NCI-H2196 treated with DMSO at 0.1 percent for 48 hours (cell line): ENCODE measurements around the gene OTOF.

Source experiments
- DNase-seq: peaks from one replicate; lab custom pipeline; 2025; ENCODE audit not compliant: unreplicated experiment; lab: John Stamatoyannopoulos, UW

Gene OTOF

GRCh38 chr2:26503231-26503880 is 25.4 kb upstream of the OTOF start:
- peak; percentile 89 for DNase-seq

GRCh38 chr2:26500406-26500805 is 22.5 kb upstream of the OTOF start:
- DNase-seq: no peak

GRCh38 chr2:26495705-26496297 is 17.9 kb upstream of the OTOF start:
- DNase-seq: no peak

- DNase-seq: no peak
Measured at GRCh38 chr2:26494891-26495290, 17.0 kb upstream of the OTOF start.

GRCh38 chr2:26494199-26494598 is 16.3 kb upstream of the OTOF start:
- DNase-seq: no peak

GRCh38 chr2:26493566-26493965 is 15.6 kb upstream of the OTOF start:
- no peak for DNase-seq

GRCh38 chr2:26492749-26493515 is 15.0 kb upstream of the OTOF start:
- DNase-seq: no peak

- no peak for DNase-seq
Measured at GRCh38 chr2:26491563-26492167, 13.7 kb upstream of the OTOF start.

DNA sequence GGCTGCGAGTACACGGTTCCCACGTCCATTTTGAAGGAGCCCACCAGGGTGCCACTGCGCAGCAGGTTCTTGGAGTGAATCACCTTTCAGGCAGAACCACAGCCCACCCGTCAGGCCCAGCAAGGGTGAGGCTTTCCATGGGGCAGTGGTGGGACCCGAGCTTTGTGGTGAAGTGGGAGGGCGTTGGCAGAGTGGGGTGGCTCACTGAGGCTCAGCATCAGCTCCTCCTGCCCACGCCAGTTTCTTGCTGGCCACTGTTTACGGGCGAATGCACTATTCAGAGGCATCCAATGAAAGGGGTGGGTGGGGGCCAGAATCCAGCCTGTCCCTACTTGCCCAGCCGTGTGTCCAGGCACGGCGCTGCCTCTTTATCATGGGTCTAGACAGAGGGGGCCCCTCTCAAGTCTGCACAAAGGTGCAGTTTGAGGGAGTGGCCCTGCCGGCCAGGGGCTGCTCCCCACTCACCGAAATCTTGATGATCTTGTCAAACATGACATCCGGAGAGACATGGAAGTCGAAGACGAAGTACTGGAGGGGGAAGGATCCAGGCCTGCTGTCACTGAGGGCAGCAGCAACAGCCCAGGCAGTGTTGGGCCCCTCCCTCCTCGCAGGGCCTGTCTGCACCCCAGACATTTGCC is 11.4 kb upstream of the OTOF start:
- no peak for DNase-seq

GRCh38 chr2:26488463-26489212 is 10.7 kb upstream of the OTOF start:
- no peak for DNase-seq

GRCh38 chr2:26487192-26487591 is 9.3 kb upstream of the OTOF start:
- no peak for DNase-seq

DNA sequence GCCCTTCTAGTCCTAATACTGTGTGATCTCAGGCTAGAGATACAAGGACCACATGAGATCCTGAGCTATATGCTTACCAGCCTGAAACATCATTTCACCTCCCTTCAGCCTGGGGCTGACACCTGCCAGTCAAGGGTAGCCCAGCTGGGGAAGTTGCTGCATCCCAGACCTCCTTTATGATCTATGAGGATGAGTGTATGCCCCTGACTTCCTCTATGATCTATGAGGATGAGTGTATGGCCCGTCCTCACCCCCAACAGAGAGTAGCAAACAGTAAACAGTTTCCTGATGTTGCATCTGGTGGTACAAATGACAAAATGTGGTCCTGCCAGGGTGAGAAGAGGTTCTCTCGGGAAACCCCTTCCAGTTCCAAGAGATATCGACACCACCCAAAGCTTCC is 8.9 kb upstream of the OTOF start:
- DNase-seq: no peak

DNA sequence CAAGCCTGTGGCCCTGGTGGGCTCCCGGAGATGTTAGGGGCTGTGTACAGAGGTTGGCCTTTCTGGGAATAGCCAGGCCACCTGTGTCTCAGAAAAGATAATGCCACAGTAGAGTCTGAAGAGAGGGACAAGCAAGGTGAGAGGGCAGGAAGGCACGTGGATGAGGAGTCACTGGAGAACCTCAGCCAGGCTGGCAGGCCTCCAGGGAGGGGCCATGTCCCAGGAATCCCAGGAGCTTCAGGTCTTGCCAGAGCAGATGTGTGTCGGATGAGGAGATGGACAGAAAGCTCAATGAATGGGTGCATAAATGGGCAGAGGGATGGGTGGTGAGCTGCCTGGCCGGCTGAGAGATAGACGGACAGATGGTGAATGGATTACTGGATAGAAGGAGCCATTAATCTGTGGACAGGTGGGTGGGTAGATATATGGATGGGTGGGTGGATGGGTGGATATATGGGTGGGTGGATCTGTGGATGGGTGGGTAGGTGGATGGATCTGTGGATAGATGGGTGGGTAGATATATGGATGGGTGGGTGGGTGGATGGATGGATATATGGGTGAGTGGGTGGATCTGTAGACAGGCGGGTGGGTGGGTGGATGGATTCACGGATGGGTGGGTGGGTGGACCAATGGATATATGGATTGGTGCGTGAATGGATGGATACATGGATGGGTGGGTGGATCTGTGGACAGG is 7.9 kb upstream of the OTOF start:
- no peak for DNase-seq

DNA sequence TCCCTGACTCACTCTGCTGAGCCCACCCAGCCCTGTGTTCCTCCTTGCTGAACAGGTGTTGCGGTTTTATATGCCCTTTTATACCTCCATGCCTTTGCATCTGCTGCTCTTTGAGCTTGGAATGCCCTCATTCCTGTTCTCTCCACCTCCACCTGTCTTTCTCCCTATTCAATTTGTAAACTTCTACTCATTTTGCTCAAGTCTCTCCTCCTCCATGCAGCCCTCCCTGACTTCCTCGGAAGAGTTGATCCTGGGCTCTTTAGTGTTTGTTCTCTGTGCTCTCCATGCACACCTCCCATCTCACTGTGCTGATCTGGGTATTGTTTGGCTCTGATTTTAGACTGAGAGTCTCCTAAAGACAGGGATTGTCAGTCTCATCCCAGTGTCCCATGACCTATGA is 7.2 kb upstream of the OTOF start:
- no peak for DNase-seq

DNA sequence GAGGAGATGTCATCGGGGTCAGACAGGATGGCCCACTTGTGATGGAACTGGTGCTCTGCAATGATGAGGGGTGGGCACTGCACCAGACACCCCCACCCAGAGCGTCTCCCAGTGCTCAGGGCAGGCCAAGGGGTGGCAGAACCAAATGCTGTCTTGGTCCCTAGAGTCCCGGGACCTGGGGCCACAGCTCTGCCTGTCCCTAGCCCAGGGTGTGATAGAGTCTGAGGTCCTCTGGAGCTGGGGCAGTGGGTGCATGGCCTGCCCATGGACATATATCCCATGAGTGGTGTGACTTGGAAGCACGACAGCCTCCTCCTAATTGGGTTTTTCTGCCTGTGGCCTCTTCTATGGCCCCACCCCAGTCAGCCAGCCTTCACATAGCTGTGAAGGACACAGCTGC is 6.7 kb upstream of the OTOF start:
- DNase-seq: no peak

DNA sequence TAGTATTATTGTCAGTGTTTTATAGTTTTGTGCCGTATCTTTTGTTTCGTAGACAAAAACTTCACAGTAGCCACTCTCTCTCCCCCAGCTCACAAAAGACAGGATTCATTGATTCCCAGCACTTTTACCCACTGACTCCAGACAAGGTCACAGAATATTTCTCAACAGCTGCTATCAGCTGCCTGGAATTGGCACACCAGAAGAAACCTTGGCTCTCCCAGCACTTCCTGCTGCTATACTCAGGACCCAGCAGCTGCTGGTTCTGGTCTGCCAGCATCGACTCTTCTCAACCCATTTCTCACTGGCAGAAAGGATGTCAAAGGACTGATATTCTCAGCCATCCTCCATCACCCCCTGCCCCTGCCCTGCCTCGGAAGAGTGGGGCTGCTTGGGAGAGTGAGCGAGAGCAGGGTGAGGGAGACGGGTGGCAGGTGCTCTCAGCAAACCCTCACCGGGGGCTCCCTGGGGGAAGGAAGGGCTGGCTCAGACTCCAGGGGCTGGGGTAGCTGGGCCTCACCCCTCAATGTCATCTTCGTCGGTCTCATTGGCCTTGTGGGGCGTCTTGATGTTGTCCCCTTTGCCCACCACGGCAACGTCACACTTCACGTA is 6.1 kb upstream of the OTOF start:
- no peak for DNase-seq

- no peak for DNase-seq
Measured at GRCh38 chr2:26483516-26483915, 5.6 kb upstream of the OTOF start.

GRCh38 chr2:26483027-26483326 is 5.1 kb upstream of the OTOF start:
- DNase-seq: no peak

DNA sequence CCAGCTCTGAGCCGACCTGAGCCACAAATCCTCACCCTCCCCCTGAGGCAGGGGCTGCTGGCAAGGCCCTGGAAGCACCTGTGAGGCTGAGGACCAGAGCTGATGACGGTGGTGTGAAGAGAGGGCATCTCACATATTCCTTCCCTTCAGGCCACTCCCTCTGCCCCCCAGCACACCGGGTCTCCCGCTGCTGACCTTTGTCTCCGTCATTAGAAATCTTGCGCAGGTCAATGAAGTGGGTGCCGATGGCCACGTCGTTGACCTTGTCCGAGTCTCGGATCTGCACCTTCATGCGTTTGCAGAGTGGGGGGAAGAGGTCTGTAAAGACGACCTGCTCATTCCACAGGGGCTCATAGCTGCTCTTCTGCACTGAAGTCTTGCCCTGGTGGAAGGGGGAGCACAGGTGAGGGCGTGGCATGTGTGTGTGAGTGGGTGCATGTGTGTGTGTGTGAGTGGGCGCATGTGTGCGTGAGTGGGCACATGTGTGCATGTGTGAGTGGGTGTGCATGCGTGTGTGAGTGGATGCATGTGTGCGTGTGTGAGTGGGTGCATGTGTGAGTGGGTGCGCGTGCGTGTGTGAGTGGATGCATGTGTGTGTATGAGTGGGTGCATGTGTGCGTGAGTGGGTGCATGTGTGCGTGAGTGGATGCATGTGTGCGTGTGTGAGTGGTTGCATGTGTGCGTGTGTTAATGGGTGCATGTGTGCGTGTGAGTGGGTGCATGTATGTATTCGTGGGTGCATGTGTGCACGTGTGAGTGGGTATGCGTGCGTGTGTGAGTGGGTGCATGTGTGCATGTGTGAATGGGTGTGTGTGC is 4.5 kb upstream of the OTOF start:
- no peak for DNase-seq
